Uterus (tissue), 4 donors: ENCODE data around the gene TAF12. TPM values are rescaled to one million over a fixed set of nuclear protein-coding genes. Genes with fewer than 3 reads are reported as not detected.
"Not testable (repeated sequence)": the region's sequence is repeated elsewhere in the genome, so short reads cannot be mapped to it uniquely, and the experiment has no call there.

Experiments
- DNase-seq, 2 donors: peaks; one replicate each; pipeline ENCODE4 v3.0.0-alpha.2; 2019 to 2020
- H3K27ac ChIP-seq, 2 donors: fragments of 200-600 bp; sonication (generic); 1 replicate in 1 of 2; 2 replicates in 1 of 2; pipeline ENCODE4 v1.5.1; 2016 to 2018
- H3K27me3 ChIP-seq, 2 donors: fragments of 200-600 bp; sonication (generic); one replicate each; pipeline ENCODE4 v1.5.1; 2018 to 2019; ENCODE audit warnings: control low read depth in 1 of 2
- H3K36me3 ChIP-seq, 2 donors: fragments of 200-600 bp; sonication (generic); one replicate each; pipeline ENCODE4 v1.5.1; 2019; ENCODE audit warnings: control low read depth in 1 of 2
- H3K4me1 ChIP-seq, 2 donors: fragments of 200-600 bp; sonication (generic); one replicate each; pipeline ENCODE4 v1.5.1; 2018 to 2019; ENCODE audit warnings: control low read depth in 1 of 2
- H3K4me3 ChIP-seq, 2 donors: fragments of 200-600 bp; sonication (generic); 1 replicate in 1 of 2; 2 replicates in 1 of 2; pipeline ENCODE4 v1.5.1; 2018 to 2019; ENCODE audit warnings: mild to moderate bottlenecking in 1 of 2
- H3K9me3 ChIP-seq, 2 donors: fragments of 200-600 bp; sonication (generic); one replicate each; pipeline ENCODE4 v1.5.1; 2019; ENCODE audit warnings: control low read depth in 1 of 2
- POLR2A ChIP-seq, 2 donors: fragments of 450-650 bp; IDR thresholded peaks; one replicate each; pipeline ENCODE4 v1.6.1; 2016; ENCODE audit warnings: antibody characterized with exemption in 2 of 2, mild to moderate bottlenecking in 1 of 2, moderate library complexity in 1 of 2
- intact Hi-C: fragments of 100-400 bp; cut with DNase I; formaldehyde crosslinking; loops from one replicate; pipeline ENCODE4 v1.15.1; 2023; ENCODE audit warnings: low total_unique reads
- total RNA-seq, 4 donors: library from RNA; depleted of rRNA in 3 of 4; stranded (reverse); fragments of >200 nt in 3 of 4; gene quantifications; one replicate each; pipeline versions ENCODE4 v1.1.0 to v1.2.4, GENCODE V29; 2014 to 2023
- TF ChIP-seq, protein P1 (sequence below), 4 experiments: fragments of 200-600 bp in 2 of 4; fragments of 450-650 bp in 2 of 4; sonication (generic) in 2 of 4; IDR thresholded peaks; one replicate each; pipeline ENCODE4 v1.5.1; 2016 to 2019; ENCODE audit warnings: antibody characterized with exemption in 4 of 4, mild to moderate bottlenecking in 2 of 4, moderate library complexity in 1 of 4
- donor health status: DM: yes; HTN: yes; CAD: no.

Gene TAF12
- total RNA-seq, 4 donors from 2014 or later = 5.3 to 24.4 (median 13.7) TPM

GRCh38 chr1:28675924-28676257 lies 33.0 kb upstream of the TAF12 start:
- no peak overlapping the region for H3K4me3 ChIP-seq
- H3K36me3 ChIP-seq = no peaks in the 10 kb centered on the region
- no peaks in the 10 kb centered on the region for H3K27me3 ChIP-seq
- no peaks in the 10 kb centered on the region for H3K4me1 ChIP-seq
- no peak overlapping the region for H3K27ac ChIP-seq
- no peak for TF ChIP-seq POLR2A (IDR thresholded peaks at IDR 0.05)
- TF ChIP-seq, protein P1, sequence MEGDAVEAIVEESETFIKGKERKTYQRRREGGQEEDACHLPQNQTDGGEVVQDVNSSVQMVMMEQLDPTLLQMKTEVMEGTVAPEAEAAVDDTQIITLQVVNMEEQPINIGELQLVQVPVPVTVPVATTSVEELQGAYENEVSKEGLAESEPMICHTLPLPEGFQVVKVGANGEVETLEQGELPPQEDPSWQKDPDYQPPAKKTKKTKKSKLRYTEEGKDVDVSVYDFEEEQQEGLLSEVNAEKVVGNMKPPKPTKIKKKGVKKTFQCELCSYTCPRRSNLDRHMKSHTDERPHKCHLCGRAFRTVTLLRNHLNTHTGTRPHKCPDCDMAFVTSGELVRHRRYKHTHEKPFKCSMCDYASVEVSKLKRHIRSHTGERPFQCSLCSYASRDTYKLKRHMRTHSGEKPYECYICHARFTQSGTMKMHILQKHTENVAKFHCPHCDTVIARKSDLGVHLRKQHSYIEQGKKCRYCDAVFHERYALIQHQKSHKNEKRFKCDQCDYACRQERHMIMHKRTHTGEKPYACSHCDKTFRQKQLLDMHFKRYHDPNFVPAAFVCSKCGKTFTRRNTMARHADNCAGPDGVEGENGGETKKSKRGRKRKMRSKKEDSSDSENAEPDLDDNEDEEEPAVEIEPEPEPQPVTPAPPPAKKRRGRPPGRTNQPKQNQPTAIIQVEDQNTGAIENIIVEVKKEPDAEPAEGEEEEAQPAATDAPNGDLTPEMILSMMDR (IDR thresholded peaks at IDR 0.05) = no peak
- H3K9me3 ChIP-seq = no peaks in the 10 kb centered on the region
- no peak for DNase-seq
- intact Hi-C loops = no loop called here

GRCh38 chr1:28672971-28673370 lies 30.1 kb upstream of the TAF12 start:
- H3K36me3 ChIP-seq, H3K27ac ChIP-seq, H3K4me1 ChIP-seq, DNase-seq, H3K27me3 ChIP-seq, H3K4me3 ChIP-seq, H3K9me3 ChIP-seq, intact Hi-C loops: not testable (repeated sequence)

GRCh38 chr1:28671254-28671780 lies 28.4 kb upstream of the TAF12 start:
- Histone ChIP-seq H3K27me3 (no peaks in the 10 kb centered on the region), H3K27ac (no peak overlapping the region), H3K36me3 (no peaks in the 10 kb centered on the region), H3K4me3 (no peak overlapping the region), H3K9me3 (no peaks in the 10 kb centered on the region), H3K4me1 (no peaks in the 10 kb centered on the region)
- DNase-seq = no peak
- intact Hi-C loops = no loop called here
- TF ChIP-seq, protein P1 (IDR thresholded peaks at IDR 0.05) = no peak
- no peak for TF ChIP-seq POLR2A (IDR thresholded peaks at IDR 0.05)

DNA sequence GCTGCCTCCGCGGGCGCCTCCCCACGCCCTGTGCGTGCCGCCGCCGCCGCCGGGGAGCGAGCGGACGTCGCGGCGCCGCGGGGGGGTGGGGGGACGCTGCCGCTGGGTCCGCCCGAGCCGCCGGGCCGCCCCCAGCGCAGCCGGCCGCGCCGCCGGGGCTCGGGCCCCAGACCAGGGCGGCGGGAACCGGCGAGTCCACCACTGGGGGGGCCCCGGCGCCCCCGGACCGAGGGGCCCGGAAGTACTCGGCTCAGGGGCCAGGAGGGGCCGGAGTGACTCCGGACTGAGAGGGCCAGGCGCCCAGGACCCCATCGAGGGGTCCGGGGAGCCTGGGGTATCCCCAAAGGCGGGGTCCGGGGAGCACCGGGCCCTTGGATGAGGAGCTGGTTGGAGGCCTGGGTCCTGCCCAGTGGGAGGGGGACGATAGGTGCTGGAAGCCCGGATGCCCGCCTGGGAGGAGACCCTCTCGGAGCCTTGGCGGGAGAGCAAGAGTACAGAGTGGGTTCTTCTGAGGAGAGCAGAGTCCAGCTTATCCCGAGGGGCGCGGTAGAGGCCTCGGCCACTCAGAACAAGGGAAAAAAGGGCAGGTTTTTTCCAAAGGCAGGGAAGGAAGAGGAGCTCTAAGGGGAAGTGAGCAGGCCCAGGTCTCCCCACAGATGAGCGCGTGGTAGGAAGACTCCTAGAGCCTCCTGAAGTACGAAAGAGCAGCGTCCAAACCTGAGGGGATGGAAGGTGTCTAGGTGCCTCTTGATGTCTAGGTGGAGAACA lies 26.3 kb upstream of the TAF12 start:
- H3K27me3 ChIP-seq = no peaks in the 10 kb centered on the region
- peak; percentile 44 to 52 for DNase-seq
- no peaks in the 10 kb centered on the region for H3K4me1 ChIP-seq
- TF ChIP-seq, protein P1 (IDR thresholded peaks at IDR 0.05) = no peak
- TF ChIP-seq POLR2A (IDR thresholded peaks at IDR 0.05) = no peak
- H3K4me3 ChIP-seq = peak overlapping the region; percentile 60 to 87
- peak overlapping the region; percentile 95 to 98 for H3K27ac ChIP-seq
- intact Hi-C loops = loop anchor here (10.0 kb wide), 1 partner anchor 66 kb away; the partner anchor contains the start of gene YTHDF2
- H3K9me3 ChIP-seq = no peaks in the 10 kb centered on the region
- no peaks in the 10 kb centered on the region for H3K36me3 ChIP-seq

DNA sequence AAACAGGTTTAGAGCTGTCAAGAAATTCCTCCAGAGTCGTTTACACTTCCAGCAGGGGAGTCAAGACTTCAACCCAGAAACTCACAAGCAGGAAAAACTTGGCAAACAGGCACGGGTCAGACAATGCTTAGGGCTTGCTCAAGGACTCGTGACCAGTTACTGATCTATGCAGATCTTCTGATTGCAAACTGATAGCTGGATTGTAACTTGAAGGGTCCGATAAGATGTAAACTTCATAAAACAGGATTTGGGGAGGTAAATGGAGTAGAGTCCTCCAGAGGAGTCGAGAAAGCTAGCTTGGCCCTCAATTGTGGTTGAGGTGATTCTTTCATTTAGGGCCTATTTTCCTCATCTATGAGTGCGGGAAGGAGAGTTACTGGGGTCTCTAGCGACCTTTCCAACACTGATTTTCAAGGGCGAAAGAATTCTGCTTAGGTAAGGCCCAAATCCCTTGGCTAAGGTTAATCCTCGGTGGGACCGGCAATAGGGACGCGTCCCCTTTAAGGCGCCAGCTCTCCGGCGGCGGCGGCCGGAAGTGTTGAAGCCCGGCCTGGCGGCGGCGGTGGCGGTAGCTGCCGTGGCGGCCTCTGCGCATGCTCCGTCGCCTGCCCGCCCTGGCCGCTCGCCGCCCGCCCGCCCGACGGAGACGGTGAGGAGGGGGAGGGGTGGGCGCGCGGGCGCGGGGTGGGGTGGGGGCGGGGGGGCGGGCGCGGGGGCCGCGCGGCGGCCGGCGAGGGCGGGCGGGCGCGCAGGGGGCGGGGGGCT lies 25.5 kb upstream of the TAF12 start, which contains the start of gene GMEB1:
TSS of gene GMEB1 (plus strand) at position 594 of the 765 bp plus-strand sequence. CDS start 14,829 bp downstream, outside the sequence.
- DNase-seq = peak; percentile 81
- Histone ChIP-seq H3K27ac (peak within 1 kb of the TSS; percentile 95 to 98), H3K4me1 (no peaks in the 10 kb centered on the region), H3K4me3 (peak within 1 kb of the TSS; percentile 60 to 87), H3K36me3 (no peaks in the 10 kb centered on the region), H3K9me3 (no peaks in the 10 kb centered on the region), H3K27me3 (no peaks in the 10 kb centered on the region)
- intact Hi-C loops = loop anchor here (10.0 kb wide), 1 partner anchor 66 kb away; the partner anchor contains the start of gene YTHDF2
- TF ChIP-seq, protein P1 (IDR thresholded peaks at IDR 0.05) = peak in 2 of 4 experiments; percentile 14 to 20
- no peak for TF ChIP-seq POLR2A (IDR thresholded peaks at IDR 0.05)
